HG02852 (cell line): ENCODE measurements around the gene C22orf15.

Source experiments
- ATAC-seq: cut with Tn5 transposase; IDR thresholded peaks from one replicate; pipeline ENCODE4 v1.9.1; 2021; ENCODE audit warnings: mild to moderate bottlenecking, moderate library complexity; ENCODE audit not compliant: unreplicated experiment

The C22orf15 gene

GRCh38 chr22:23750714-23751440 is 11.9 kb upstream of the C22orf15 start, which contains the start of gene ZNF70:
ZNF70 (minus strand) TSS chr22:23751112; CDS start chr22:23745140, 5,972 bp downstream.
- ATAC-seq: peak; percentile 77

GRCh38 chr22:23751441-23751996 is 11.3 kb upstream of the C22orf15 start:
- ATAC-seq: peak; percentile 18

DNA sequence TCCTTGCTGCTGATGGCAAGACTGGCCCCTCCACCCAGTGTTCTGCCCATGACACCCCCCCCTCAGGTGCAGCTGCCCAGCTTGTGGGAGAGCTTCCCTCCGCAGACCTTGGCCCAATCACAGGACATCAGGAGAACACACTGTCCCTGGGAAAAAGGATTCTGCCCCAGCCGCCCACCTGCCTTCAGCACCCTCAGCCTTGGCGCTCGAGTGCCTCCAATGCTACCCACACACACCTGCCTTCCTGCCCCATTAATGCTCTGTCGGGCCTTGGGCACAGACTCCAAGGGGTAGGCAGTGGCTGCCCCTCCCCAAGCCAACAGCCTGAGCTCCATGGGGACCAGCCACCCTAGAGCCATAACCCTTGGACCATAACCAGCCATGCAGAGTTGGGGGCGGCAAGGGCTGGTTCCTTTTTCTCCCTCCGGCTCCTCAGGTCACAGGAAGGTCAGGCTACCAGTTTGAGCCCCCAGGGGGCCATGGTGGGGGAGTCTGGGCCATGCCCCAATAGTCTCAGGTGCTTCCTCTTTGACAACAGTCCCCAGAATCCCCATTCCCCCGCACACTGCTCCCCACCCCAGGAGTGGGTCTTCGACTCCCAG is 10.6 kb upstream of the C22orf15 start:
- no peak for ATAC-seq

GRCh38 chr22:23752750-23753149 is 10.0 kb upstream of the C22orf15 start:
- no peak for ATAC-seq

GRCh38 chr22:23753385-23753784 is 9.4 kb upstream of the C22orf15 start:
- ATAC-seq: no peak

DNA sequence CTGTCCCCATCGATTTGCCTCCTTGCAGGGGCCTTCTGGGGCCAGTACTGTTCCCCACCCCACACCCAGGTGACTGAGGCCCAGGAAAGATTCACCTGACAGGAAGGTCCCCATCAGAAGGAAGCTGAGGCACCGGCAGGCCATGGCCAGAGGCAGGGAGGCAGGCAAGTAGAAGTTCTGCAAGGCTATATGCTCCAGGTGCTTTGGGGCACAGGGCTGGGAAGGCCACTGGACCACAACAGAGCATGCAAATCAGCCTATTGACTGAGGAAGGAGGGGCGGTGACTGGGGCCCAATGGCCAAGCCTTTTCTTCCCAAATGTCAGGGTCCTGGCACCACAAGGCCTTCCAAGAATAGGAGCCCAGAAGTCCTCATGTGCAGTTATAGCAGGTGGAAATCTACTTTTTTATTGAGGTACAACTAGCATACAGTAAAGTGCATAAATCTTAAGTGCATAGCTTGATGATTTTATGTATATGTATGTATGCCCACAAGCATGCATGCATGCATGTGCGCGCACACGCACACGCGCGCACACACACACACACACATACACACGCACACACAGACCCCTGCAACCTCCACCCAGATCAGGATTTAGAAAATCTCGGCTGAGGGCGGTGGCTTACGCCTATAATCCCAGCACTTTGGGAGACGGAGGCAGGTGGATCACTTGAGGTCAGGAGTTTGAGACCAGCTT is 8.4 kb upstream of the C22orf15 start, which contains the start of gene VPREB3:
Gene VPREB3, minus strand, starts transcription at position 206 of the 700 bp plus-strand sequence. Its CDS starts 62 bp downstream, at position 144.
- ATAC-seq: no peak

GRCh38 chr22:23754980-23755636 is 7.7 kb upstream of the C22orf15 start:
- no peak for ATAC-seq

DNA sequence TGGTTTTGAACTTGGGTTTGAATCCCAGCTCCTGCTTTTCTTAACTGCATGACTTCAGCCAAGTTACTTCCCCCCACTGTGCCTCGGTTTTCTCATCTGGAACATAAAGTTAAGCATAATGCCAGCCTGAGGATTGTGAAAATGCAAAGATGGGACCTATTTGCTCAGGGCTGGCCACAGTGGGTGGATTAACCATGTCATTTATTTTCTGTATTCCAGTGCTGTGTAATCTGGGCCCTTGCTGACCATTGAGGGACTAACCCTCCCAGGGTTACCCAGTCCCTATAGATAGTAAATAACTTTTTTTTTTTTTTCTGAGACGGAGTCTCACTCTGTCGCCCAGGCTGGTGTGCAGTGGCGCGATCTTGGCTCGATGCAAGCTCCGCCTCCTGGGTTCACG is 7.1 kb upstream of the C22orf15 start:
- ATAC-seq: no peak

DNA sequence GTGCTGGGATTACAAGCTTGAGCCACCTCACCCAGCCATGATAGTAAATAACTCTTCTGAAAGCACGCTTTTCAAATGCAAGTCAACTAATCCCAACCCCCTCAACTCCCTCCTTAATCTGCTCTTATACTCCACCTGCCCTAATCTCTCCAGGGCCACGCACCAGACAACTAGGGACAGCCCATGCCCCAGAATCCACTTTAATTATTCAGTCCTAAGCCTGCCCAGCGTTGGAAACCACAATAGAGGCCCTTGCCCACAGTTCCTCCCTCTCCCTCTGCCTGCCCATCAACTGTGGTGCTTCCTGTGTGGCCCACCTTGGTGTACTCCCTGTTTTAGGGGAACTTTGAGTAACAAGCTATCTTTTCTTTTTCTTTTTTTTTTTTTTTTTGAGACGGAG is 5.9 kb upstream of the C22orf15 start:
- ATAC-seq: no peak

- ATAC-seq: no peak
Measured at GRCh38 chr22:23759566-23759965, 3.2 kb upstream of the C22orf15 start.

DNA sequence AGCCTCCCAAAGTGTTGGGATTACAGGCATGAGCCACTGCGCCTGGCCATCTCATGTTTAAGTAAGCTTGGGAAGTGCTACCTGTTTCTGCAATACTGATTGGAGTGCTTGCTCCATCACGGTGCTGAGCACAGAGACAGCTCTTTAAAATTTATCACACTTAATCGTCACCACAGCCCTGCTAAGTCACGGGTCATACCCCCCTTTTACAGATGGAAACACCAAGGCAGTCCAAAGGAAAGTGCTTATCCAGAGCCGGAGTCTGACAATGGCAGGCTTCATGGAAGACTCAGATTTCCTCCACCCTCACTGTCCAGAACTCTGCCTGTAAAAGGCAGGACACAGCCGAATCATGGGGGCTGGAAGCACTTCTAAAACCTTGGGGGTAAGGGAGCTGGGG is 2.7 kb upstream of the C22orf15 start:
- ATAC-seq: no peak

DNA sequence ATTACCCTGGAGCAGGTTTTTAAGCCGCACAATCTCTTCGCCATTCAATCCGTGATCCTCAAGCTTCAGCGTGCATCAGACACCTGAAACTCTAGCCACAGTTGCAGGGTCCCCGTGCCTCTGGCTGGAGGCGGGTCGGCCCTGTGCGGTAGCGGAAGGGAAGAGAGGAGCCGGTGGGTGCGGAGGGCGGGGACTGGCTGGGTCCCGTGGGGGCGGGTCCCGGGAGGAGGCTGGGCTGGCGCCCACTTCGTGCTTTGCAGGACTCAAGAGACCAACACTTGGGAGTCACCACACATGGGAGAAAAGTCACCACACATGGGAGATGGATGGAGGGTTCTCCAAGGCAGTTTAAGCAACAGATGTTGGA is 772 bp downstream of the C22orf15 start:
- ATAC-seq: no peak

- no peak for ATAC-seq
Measured at GRCh38 chr22:23763954-23764353, 1.2 kb downstream of the C22orf15 start.

DNA sequence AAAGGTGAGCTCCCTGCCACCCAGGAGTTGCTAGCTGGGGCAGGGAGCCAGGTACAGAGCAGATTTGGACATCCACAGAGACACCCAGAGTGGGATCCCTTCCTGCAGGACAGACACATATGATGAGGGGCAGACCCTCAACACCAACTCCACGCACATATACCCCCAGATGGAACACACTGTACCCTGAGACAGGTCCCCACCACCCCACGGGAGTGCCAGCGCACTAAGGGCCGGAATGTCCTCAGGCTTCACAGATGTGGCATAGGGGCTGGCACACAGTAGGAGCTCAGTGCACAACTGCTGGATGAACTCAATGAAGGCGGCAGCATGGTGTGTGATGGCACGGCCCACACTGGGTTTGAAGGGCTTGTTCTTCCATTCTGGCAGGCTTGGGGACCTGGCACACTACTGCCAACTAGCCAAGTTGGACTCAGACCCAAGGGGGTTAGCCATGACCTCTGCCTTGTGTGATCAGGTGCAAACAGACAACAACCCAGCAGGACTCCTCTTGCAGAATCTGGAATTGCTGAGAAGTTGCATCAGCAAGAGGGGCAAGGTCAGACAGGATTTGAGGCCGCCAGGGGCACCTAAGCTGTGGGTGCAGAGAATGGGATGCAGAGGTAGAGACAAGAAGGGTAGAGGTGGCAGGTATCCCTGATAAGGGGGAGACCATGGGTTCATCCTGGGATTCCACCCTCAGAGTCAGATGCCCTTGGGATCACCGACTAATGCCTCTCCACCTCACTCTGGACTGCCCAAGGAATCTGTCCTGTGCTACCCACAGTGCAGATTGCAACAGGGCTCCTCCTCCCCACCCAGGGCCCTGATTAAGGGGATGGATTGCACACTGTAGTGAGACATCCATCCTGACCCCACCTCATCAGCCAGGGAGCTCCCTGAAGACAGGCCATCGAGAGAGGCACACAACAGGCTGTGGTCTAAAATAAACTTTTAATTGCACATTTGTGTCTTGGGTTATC is 2.4 kb downstream of the C22orf15 start:
- ATAC-seq: no peak

DNA sequence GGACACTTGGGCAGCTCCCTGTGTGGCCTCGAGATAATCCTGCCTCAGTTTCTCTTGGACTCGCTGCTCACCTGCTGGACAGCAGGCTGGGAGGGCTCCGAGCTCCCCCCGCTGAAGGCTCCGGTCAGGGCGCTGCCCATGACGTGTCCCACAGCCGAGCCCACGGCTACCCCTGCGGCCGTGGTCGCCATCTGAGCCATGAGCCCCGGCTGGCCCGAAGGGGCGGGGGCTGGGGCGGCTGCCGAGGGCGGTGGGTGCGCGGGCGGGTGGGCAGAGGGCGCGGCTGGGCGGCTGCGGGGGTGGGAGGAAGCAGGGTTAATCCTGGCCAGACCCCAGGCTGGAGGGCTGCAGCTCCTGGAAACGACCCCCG is 4.5 kb downstream of the C22orf15 start:
- ATAC-seq: no peak

DNA sequence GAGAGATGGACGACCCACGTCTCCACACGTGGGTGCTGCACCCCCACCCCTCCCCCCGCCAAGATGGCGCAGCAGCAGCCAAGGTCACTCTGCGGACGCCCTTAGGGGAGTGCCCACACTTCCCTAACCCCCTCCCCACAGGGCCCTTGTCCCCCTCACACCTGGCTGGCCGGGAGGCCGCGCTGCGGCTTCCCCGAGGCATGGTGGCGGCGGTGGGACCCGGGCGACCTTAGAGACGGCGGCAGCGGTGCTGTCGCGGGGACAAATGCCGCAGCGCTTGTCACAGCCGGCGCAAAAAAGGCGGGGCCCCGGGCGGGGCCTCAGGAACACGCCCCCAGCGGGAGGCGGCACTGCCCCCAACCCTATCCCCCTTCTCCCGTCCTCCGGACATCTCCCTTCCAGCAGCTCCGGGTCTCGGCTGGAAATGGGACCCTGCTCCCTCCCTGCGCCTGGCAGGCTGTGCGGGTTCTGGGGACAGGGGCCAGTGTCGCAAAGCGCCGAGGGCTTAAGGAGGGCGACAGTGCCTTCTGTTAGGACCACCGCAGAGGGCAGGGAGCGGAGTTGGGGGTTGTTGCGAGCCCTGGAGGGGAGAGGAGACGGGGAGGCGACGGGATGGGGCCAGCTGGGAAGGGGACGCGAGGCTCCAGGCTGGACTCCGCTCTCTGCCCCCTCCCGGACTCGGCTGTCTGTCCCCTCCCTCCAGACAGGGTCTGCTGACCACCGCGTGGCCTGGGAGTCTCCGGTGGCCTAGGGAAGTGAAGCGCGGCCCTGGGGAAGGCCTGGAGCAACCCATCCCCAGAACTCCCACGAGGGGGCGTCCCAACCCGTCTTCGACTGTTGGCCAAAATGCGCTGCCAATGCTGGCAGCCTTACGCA is 5.1 kb downstream of the C22orf15 start, which contains the start of gene CHCHD10:
Gene CHCHD10, minus strand, starts transcription at position 300 of the 876 bp plus-strand sequence. Its CDS starts 98 bp downstream, at position 202.
- ATAC-seq: peak; percentile 41

- ATAC-seq: no peak
Measured at GRCh38 chr22:23769321-23769965, 6.7 kb downstream of the C22orf15 start.

- ATAC-seq: no peak
Measured at GRCh38 chr22:23772315-23772648, 9.5 kb downstream of the C22orf15 start.
